Measurements from ENCODE around the gene MRFAP1.

GRCh38 chr4:6647582-6648230, 7.2 kb downstream of the MRFAP1 start:
- TF ChIP-seq, protein P1, sequence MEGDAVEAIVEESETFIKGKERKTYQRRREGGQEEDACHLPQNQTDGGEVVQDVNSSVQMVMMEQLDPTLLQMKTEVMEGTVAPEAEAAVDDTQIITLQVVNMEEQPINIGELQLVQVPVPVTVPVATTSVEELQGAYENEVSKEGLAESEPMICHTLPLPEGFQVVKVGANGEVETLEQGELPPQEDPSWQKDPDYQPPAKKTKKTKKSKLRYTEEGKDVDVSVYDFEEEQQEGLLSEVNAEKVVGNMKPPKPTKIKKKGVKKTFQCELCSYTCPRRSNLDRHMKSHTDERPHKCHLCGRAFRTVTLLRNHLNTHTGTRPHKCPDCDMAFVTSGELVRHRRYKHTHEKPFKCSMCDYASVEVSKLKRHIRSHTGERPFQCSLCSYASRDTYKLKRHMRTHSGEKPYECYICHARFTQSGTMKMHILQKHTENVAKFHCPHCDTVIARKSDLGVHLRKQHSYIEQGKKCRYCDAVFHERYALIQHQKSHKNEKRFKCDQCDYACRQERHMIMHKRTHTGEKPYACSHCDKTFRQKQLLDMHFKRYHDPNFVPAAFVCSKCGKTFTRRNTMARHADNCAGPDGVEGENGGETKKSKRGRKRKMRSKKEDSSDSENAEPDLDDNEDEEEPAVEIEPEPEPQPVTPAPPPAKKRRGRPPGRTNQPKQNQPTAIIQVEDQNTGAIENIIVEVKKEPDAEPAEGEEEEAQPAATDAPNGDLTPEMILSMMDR (IDR thresholded peaks at IDR 0.05), result no peak
- no peak for TF ChIP-seq POLR2A (IDR thresholded peaks at IDR 0.05)
